ENCODE data around the gene LUZP4.
"Not testable (repeated sequence)": the region's sequence is repeated elsewhere in the genome, so short reads cannot be mapped to it uniquely, and the experiment has no call there.

Gene LUZP4

GRCh38 chrX:115339441-115340025, 50.0 kb downstream of the LUZP4 start:
- Histone ChIP-seq H3K4me3 (replicated peaks; ENCODE audit: low read depth, low read length) (no peak overlapping the region), H3K27me3 (replicated peaks; ENCODE audit: control insufficient read depth, insufficient read depth, low read length) (no peaks in the 10 kb centered on the region; the same call in 1 of the 2 replicates), H3K36me3 (ENCODE audit: control insufficient read depth, insufficient read depth, low read length) (no peaks in the 10 kb centered on the region)
- DNase-seq (ENCODE audit: extremely low read depth, insufficient read length), result no peak
- no peak for TF ChIP-seq CTCF (IDR thresholded peaks at IDR 0.05; ENCODE audit: insufficient read depth, low read length, poor library complexity, severe bottlenecking)

- no peak for TF ChIP-seq CTCF (IDR thresholded peaks at IDR 0.05; ENCODE audit: insufficient read depth, low read length, poor library complexity, severe bottlenecking)
- Histone ChIP-seq H3K27me3 (replicated peaks; ENCODE audit: control insufficient read depth, insufficient read depth, low read length) (no peaks in the 10 kb centered on the region; the same call in 1 of the 2 replicates), H3K36me3 (ENCODE audit: control insufficient read depth, insufficient read depth, low read length) (no peaks in the 10 kb centered on the region), H3K4me3 (replicated peaks; ENCODE audit: low read depth, low read length) (no peak overlapping the region)
- DNase-seq (ENCODE audit: extremely low read depth, insufficient read length), result no peak
These were observed 51.9 kb downstream of the LUZP4 start for GRCh38 chrX:115341421-115341820.

- no peaks in the 10 kb centered on the region for H3K36me3 ChIP-seq (ENCODE audit: control insufficient read depth, insufficient read depth, low read length)
- H3K4me3 ChIP-seq (replicated peaks; ENCODE audit: low read depth, low read length), result no peak overlapping the region
- H3K27me3 ChIP-seq (replicated peaks; ENCODE audit: control insufficient read depth, insufficient read depth, low read length), result no peaks in the 10 kb centered on the region; the same call in 1 of the 2 replicates
- DNase-seq (ENCODE audit: extremely low read depth, insufficient read length), result no peak
- no peak for TF ChIP-seq CTCF (IDR thresholded peaks at IDR 0.05; ENCODE audit: insufficient read depth, low read length, poor library complexity, severe bottlenecking)
These were observed 55.5 kb downstream of the LUZP4 start for GRCh38 chrX:115344885-115345614.

- Histone ChIP-seq H3K36me3 (ENCODE audit: control insufficient read depth, insufficient read depth, low read length) (no peaks in the 10 kb centered on the region), H3K27me3 (replicated peaks; ENCODE audit: control insufficient read depth, insufficient read depth, low read length) (no peaks in the 10 kb centered on the region; the same call in 1 of the 2 replicates), H3K4me3 (replicated peaks; ENCODE audit: low read depth, low read length) (no peak overlapping the region)
- no peak for DNase-seq (ENCODE audit: extremely low read depth, insufficient read length)
- no peak for TF ChIP-seq CTCF (IDR thresholded peaks at IDR 0.05; ENCODE audit: insufficient read depth, low read length, poor library complexity, severe bottlenecking)
These were observed 56.1 kb downstream of the LUZP4 start for GRCh38 chrX:115345615-115346014.

GRCh38 chrX:115346738-115347137, 57.2 kb downstream of the LUZP4 start:
- DNase-seq (ENCODE audit: extremely low read depth, insufficient read length); H3K27me3 ChIP-seq (replicated peaks; ENCODE audit: control insufficient read depth, insufficient read depth, low read length); H3K36me3 ChIP-seq (ENCODE audit: control insufficient read depth, insufficient read depth, low read length); H3K4me3 ChIP-seq (replicated peaks; ENCODE audit: low read depth, low read length): not testable (repeated sequence)

- Histone ChIP-seq H3K36me3 (ENCODE audit: control insufficient read depth, insufficient read depth, low read length) (no peaks in the 10 kb centered on the region), H3K4me3 (replicated peaks; ENCODE audit: low read depth, low read length) (no peak overlapping the region), H3K27me3 (replicated peaks; ENCODE audit: control insufficient read depth, insufficient read depth, low read length) (no peaks in the 10 kb centered on the region)
- no peak for TF ChIP-seq CTCF (IDR thresholded peaks at IDR 0.05; ENCODE audit: insufficient read depth, low read length, poor library complexity, severe bottlenecking)
- DNase-seq (ENCODE audit: extremely low read depth, insufficient read length), result no peak
These were observed 59.1 kb downstream of the LUZP4 start for GRCh38 chrX:115348446-115349225.

Measured in GM06990 (cell line).